Peyer's patch (tissue), 4 donors: ENCODE measurements around the gene GPRIN2.
"Not testable (repeated sequence)": the region's sequence is repeated elsewhere in the genome, so short reads cannot be mapped to it uniquely, and the experiment has no call there.

Source experiments
- POLR2A ChIP-seq, 2 donors: fragments of 450-650 bp; IDR thresholded peaks; one replicate each; pipeline ENCODE4 v1.5.1; 2017; ENCODE audit warnings: antibody characterized with exemption in 2 of 2, mild to moderate bottlenecking in 2 of 2, moderate library complexity in 2 of 2
- TF ChIP-seq, protein P1 (sequence below), 6 experiments: fragments of 450-650 bp in 4 of 6; fragments of 200-600 bp in 2 of 6; sonication (generic) in 1 of 6; IDR thresholded peaks; one replicate each; pipeline ENCODE4 v1.5.1; 2017 to 2019; ENCODE audit warnings: antibody characterized with exemption in 6 of 6, mild to moderate bottlenecking in 3 of 6, moderate library complexity in 1 of 6

DNA sequence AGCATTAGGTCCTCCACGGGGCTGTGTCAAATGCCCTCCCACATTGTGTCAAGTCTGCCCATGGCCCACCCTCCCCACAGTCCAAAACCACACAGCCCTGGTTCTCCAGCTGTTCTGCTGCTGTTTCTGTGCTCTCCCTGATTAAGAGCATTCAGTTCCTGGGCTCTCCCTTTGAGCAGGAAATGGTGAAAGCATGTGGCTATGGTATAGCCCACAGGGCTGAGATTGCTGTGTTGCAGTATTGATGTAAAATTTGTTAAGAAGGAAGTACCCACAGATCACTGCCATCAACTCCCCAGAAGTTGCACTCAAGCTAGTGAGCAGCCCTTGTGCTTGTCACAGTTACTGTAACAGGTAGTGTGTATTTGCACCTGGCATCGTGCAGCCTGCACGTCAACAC, 31.8 kb upstream of the GPRIN2 start:
- TF ChIP-seq, protein P1, sequence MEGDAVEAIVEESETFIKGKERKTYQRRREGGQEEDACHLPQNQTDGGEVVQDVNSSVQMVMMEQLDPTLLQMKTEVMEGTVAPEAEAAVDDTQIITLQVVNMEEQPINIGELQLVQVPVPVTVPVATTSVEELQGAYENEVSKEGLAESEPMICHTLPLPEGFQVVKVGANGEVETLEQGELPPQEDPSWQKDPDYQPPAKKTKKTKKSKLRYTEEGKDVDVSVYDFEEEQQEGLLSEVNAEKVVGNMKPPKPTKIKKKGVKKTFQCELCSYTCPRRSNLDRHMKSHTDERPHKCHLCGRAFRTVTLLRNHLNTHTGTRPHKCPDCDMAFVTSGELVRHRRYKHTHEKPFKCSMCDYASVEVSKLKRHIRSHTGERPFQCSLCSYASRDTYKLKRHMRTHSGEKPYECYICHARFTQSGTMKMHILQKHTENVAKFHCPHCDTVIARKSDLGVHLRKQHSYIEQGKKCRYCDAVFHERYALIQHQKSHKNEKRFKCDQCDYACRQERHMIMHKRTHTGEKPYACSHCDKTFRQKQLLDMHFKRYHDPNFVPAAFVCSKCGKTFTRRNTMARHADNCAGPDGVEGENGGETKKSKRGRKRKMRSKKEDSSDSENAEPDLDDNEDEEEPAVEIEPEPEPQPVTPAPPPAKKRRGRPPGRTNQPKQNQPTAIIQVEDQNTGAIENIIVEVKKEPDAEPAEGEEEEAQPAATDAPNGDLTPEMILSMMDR (IDR thresholded peaks at IDR 0.05), result not testable (repeated sequence)
- TF ChIP-seq POLR2A (IDR thresholded peaks at IDR 0.05), result not testable (repeated sequence)
